Mesangial cell (primary cell): ENCODE data around the gene PIGC. TPM values are rescaled to one million over a fixed set of nuclear protein-coding genes. Genes with fewer than 3 reads are reported as not detected.

Experiments used
- total RNA-seq: library from RNA; depleted of rRNA; stranded (reverse); fragments of >200 nt; gene quantifications from 2 replicates; pipeline ENCODE4 v1.2.3, GENCODE V29; 2015

The PIGC gene
- 24.6 and 25.7 TPM in 2 replicates for total RNA-seq

DNA sequence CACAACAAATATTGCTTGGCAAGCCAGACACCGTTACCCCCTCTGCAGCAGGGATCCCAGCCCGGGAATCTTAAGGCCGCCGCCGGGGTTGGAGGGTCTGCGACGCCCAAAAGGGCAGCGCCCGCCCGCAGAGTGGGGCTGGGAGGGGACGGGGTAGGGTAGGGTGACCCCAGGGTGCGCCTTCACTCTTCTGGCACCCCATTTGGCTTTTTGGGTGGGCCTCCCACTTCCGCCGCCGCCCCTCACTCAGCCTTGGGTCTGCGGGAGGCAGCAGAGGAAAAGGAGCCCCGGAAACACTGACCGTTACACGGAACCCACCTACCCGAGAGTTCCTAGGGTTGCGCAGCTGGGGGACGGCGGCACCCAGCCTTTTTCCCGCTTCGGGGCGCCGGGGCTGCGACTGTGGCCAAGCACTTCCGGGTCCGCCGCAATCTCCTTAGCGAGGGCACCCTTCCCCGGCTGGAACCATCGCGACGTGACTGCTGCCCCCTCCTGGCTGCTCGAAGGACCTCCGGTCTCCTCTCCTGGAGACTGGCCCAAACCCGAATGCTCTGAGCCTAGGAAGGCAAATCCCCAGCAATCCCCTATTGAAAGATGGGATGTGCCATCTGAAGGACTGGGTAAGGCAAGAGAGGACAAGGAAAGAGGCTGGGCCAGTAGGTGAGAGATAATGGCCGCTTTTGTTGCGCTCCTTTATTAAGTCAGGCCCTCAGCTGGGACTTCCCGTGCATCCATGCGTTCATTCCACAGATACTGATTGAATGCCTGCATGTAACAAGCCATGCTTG, at the start of gene PIGC:
Gene PIGC, minus strand, starts transcription at position 404 of the 788 bp plus-strand sequence. CDS start 1,447 bp downstream, outside the sequence.

DNA sequence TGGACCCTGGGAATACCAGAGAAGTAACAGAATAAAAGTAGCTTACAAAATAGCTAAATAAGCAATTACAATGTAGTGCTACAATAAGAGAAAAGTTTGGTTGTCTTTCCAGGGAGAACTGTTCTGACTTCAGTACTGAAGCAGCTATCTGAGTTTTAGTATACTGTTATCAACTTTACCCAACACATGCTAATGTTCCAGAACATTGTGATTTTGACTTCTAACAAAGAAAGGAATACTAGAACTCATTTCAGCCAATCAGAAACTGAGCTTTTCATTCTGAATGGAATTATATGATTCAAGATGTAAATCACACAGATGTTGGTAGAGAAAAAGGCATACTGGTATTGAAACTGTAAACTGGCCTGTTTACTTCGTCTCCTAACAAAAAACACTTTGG, 23.5 kb downstream of the PIGC start, which contains the start of gene C1orf105:
Gene C1orf105, plus strand, starts transcription at position 301 of the 400 bp plus-strand sequence. CDS start 201 bp downstream, outside the sequence.

Other genes starting within 250 kb of the PIGC start
- gene C1orf105, start 23.4 kb downstream of the PIGC start, total RNA-seq: not detected in 2 replicates
- 16.4 and 18.3 TPM in 2 replicates for gene SUCO, start 89.1 kb upstream of the PIGC start, total RNA-seq
- gene FASLG, start 215.0 kb upstream of the PIGC start, total RNA-seq: not detected in 2 replicates